ENCODE results near the gene PLAC1.

DNA sequence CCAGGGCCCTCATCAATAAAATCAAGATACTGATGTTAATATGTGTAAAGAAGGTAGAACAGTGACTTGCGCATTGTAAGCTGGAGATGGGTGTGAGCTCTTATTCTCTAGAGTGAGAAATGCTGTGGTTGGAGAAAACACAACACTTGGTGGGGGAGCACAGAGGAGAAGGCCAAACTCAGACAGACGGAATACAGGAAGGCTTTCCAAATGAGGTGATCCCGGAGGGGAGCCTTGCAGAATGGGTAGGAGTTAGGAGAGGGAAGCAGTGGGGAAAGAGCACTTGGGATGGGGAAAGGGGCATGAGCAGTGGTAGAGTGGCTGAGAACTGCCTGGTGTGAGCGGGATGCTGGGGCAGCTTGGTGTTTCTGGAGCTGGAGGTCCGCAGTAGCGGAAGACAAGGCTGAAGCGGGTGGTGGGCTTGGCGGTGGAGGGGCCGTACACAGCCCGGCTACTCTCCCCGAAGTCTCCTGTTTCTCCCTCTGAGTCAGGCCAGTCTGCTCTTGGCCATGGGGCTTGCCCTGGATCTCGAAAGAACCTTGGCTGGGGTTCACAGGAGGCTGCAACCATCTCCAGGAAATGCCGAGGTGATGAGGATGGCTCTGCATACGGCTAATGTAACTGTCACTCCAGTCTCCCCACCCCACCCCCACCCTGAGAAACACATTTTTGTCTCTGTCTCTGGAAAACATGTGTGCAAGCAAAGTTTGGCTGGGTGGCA is 11.3 kb upstream of the PLAC1 start:
- TF ChIP-seq EP300 (IDR thresholded peaks at IDR 0.05; ENCODE audit: borderline replicate concordance) (no peak), EGR1 (IDR thresholded peaks at IDR 0.05) (no peak), RAD21 (IDR thresholded peaks at IDR 0.05; ENCODE audit: low read depth) (no peak), FOXM1 (IDR thresholded peaks at IDR 0.05; ENCODE audit: borderline replicate concordance, low read depth) (no peak), REST (IDR thresholded peaks at IDR 0.05; ENCODE audit: low read depth) (no peak), TAF1 (IDR thresholded peaks at IDR 0.05; ENCODE audit: low read depth) (no peak)

Data from Ishikawa (cell line).